ENCODE measurements around the gene TRIP10. TPM values are rescaled to one million over a fixed set of nuclear protein-coding genes. Genes with fewer than 3 reads are reported as not detected.
A peak's percentile ranks its signal among the peaks of the same experiment; 100 is the strongest.
"Not testable (repeated sequence)": the region's sequence is repeated elsewhere in the genome, so short reads cannot be mapped to it uniquely, and the experiment has no call there.

Gene TRIP10
- total RNA-seq, 2 experiments from 2014 or later: 11.1 to 11.2 TPM

DNA sequence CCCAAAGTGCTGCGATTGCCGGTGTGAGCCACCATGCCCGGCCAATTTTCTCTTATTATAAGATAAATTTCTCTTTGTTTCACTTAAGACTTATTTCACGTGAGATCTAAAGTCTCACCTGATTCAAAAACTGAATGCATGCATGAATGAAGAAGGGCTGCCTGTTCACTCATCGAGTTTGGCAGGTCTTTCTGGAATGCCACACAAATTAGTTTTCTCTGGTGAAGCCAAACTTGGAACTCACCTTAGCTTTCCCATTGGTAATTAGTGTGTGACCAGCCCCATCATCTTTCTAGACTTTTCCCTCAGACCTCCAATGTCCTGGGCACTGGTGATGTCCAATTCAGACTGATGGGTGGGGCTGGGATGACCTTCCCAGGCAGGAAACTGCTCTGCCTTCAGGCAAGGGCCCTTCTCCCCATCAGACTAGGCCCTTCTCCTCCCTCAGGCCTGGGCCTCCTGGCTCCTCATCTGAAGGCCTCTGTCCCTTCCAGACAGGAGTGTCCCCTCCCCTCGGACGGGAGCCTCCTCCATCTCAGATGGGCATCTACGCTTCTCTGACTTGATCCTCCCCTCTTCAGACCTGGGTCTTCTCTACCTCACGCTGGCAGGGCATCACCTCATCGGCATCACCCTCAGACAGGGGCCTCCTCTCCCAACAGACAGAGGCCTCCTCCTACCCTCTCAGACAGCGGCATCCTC, 33.4 kb upstream of the TRIP10 start:
- no peak for DNase-seq
- no peak overlapping the region for H3K27ac Mint-ChIP-seq
- H3K9me3 Mint-ChIP-seq: no peaks in the 10 kb centered on the region
- peaks cover 4% of the 10 kb centered on the region for H3K4me1 Mint-ChIP-seq
- no peaks in the 10 kb centered on the region for H3K36me3 Mint-ChIP-seq (ENCODE audit: low read depth)
- no peak overlapping the region for H3K4me3 Mint-ChIP-seq
- ChIA-PET POLR2A (no interaction called here), CTCF (interaction anchor here (0.9 to 1.5 kb wide), 2 partner anchors 18 to 26 kb away, joined by 3 to 4 read pairs; no protein-coding TSS in a partner anchor)
- peaks cover 32% of the 10 kb centered on the region for H3K27me3 Mint-ChIP-seq

GRCh38 chr19:6706633-6706958, 32.9 kb upstream of the TRIP10 start:
- DNase-seq: no peak
- POLR2A ChIA-PET: no interaction called here
- CTCF ChIA-PET: no interaction called here
- no peak overlapping the region for H3K27ac Mint-ChIP-seq
- peaks cover 4% of the 10 kb centered on the region for H3K4me1 Mint-ChIP-seq
- no peak overlapping the region for H3K4me3 Mint-ChIP-seq
- H3K9me3 Mint-ChIP-seq: no peaks in the 10 kb centered on the region
- peaks cover 37% of the 10 kb centered on the region for H3K27me3 Mint-ChIP-seq
- no peaks in the 10 kb centered on the region for H3K36me3 Mint-ChIP-seq (ENCODE audit: low read depth)

- POLR2A ChIA-PET: no interaction called here
- no peak overlapping the region for H3K27ac Mint-ChIP-seq
- H3K4me1 Mint-ChIP-seq: peaks cover 4% of the 10 kb centered on the region
- no peak for DNase-seq
- peaks cover 39% of the 10 kb centered on the region for H3K27me3 Mint-ChIP-seq
- H3K4me3 Mint-ChIP-seq: no peak overlapping the region
- H3K36me3 Mint-ChIP-seq (ENCODE audit: low read depth): no peaks in the 10 kb centered on the region
- CTCF ChIA-PET: no interaction called here
- H3K9me3 Mint-ChIP-seq: no peaks in the 10 kb centered on the region
These were observed 32.3 kb upstream of the TRIP10 start for GRCh38 chr19:6707011-6707657.

DNA sequence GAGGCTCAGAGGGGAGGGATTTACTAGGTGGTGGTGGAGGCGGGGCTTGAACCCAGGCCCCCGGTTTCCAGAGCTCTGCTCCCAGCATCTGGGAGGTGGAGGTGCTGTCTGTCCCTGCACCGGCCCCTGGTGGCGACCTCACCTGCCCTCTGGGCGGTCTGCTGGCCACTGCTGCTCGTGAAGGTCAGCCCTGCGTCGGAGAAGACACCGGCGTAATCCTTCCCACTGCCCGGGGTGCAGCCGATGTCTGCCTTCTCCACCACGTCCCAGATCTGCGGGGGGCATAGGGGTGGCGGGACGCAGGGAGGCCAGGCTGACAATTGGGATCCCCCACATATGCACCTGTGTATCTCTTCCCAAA, 31.8 kb upstream of the TRIP10 start:
- Mint-ChIP-seq H3K4me3 (no peak overlapping the region), H3K27ac (no peak overlapping the region), H3K4me1 (peaks cover 4% of the 10 kb centered on the region), H3K27me3 (peaks cover 39% of the 10 kb centered on the region), H3K36me3 (ENCODE audit: low read depth) (no peaks in the 10 kb centered on the region), H3K9me3 (no peaks in the 10 kb centered on the region)
- CTCF ChIA-PET: interaction anchor here (1.6 kb wide), 1 partner anchor 27 kb away, joined by 6 read pairs; no protein-coding TSS in a partner anchor
- no peak for DNase-seq
- POLR2A ChIA-PET: no interaction called here

GRCh38 chr19:6708346-6708745, 31.1 kb upstream of the TRIP10 start:
- H3K9me3 Mint-ChIP-seq: no peaks in the 10 kb centered on the region
- ChIA-PET POLR2A (no interaction called here), CTCF (interaction anchor here (1.6 kb wide), 1 partner anchor 28 kb away, joined by 6 read pairs; no protein-coding TSS in a partner anchor)
- peaks cover 39% of the 10 kb centered on the region for H3K27me3 Mint-ChIP-seq
- no peak for DNase-seq
- H3K36me3 Mint-ChIP-seq (ENCODE audit: low read depth): no peaks in the 10 kb centered on the region
- no peak overlapping the region for H3K27ac Mint-ChIP-seq
- peaks cover 4% of the 10 kb centered on the region for H3K4me1 Mint-ChIP-seq
- H3K4me3 Mint-ChIP-seq: no peak overlapping the region

- DNase-seq; H3K4me1 Mint-ChIP-seq; H3K4me3 Mint-ChIP-seq; H3K36me3 Mint-ChIP-seq (ENCODE audit: low read depth); POLR2A ChIA-PET; H3K9me3 Mint-ChIP-seq; H3K27ac Mint-ChIP-seq: not testable (repeated sequence)
- H3K27me3 Mint-ChIP-seq: peaks cover 39% of the 10 kb centered on the region
- CTCF ChIA-PET: interaction anchor here (0.7 to 1.6 kb wide), 2 partner anchors 19 to 28 kb away, joined by 3 to 6 read pairs; no protein-coding TSS in a partner anchor
These were observed 30.6 kb upstream of the TRIP10 start for GRCh38 chr19:6708913-6709312.

- Mint-ChIP-seq H3K4me1 (peaks cover 4% of the 10 kb centered on the region), H3K9me3 (no peaks in the 10 kb centered on the region), H3K36me3 (ENCODE audit: low read depth) (no peaks in the 10 kb centered on the region), H3K4me3 (no peak overlapping the region), H3K27me3 (peaks cover 39% of the 10 kb centered on the region), H3K27ac (peak overlapping the region; percentile 64)
- CTCF ChIA-PET: interaction anchor here (0.7 kb wide), 1 partner anchor 18 kb away, joined by 3 read pairs; no protein-coding TSS in a partner anchor
- POLR2A ChIA-PET: no interaction called here
- no peak for DNase-seq
These were observed 29.9 kb upstream of the TRIP10 start for GRCh38 chr19:6709549-6709948.

DNA sequence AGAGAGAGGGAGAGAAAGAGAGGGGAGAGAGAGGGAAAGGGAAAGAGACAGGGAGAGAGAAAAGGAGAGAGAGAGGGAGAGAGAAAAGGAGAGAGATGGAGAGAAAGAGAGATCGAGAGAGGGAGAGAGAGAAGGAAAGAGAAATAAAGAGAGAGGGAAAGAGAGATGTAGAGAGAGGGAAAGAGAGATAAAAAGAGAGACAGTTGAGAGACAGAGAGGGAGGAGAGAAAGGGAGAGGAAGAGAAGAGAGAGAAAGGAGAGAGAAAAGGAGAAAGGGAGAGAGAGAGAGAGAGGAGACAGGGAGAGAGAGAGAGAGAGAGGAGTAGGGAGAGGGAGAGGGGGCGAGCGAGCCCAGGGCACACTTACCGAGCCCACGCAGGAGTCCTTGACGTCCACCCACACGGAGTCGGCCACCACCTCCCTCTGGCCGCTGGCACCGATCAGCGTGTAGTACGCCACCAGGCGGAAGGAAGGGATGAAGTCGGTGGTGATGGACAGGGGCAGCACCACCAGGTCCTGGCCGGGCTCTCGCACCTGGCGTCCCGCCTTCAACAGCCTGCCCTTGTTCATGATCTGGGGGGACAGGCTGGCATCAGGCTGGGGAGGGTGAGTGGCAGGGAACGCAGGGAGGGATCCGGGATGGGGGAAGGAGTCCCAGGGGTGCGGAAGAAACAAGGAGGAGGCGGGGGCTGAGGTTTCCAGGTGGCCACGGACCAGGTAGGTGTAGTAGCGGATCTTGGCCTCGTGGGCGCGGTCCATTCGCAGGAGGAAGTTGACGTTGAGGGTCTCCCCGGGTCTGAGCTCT, 29.0 kb upstream of the TRIP10 start:
- H3K36me3 Mint-ChIP-seq (ENCODE audit: low read depth): no peaks in the 10 kb centered on the region
- peaks cover 4% of the 10 kb centered on the region for H3K4me1 Mint-ChIP-seq
- POLR2A ChIA-PET: no interaction called here
- CTCF ChIA-PET: interaction anchor here (0.7 kb wide), 1 partner anchor 194 kb away, joined by 3 read pairs; no protein-coding TSS in a partner anchor
- H3K27me3 Mint-ChIP-seq: peaks cover 39% of the 10 kb centered on the region
- DNase-seq: no peak
- H3K27ac Mint-ChIP-seq: no peak overlapping the region
- no peak overlapping the region for H3K4me3 Mint-ChIP-seq
- H3K9me3 Mint-ChIP-seq: no peaks in the 10 kb centered on the region

DNA sequence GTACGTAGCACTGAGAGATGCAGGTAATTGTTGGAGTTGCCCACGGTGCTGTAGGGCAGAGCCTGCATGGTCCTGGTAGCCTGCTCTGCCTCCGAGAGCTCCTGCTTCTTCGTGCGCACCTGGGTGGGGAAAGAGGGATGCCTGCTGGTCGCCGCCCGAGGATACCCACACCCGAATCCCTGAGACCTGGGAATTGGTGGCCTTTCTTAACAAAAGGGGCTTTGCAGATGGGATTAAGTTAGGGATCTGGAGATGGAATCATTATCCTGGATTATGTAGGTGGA, 28.5 kb upstream of the TRIP10 start:
- Mint-ChIP-seq H3K4me1 (peaks cover 4% of the 10 kb centered on the region), H3K27me3 (peaks cover 39% of the 10 kb centered on the region), H3K36me3 (ENCODE audit: low read depth) (no peaks in the 10 kb centered on the region), H3K4me3 (no peak overlapping the region), H3K27ac (no peak overlapping the region), H3K9me3 (no peaks in the 10 kb centered on the region)
- ChIA-PET POLR2A (no interaction called here), CTCF (interaction anchor here (0.7 kb wide), 1 partner anchor 195 kb away, joined by 3 read pairs; no protein-coding TSS in a partner anchor)
- DNase-seq: no peak

DNA sequence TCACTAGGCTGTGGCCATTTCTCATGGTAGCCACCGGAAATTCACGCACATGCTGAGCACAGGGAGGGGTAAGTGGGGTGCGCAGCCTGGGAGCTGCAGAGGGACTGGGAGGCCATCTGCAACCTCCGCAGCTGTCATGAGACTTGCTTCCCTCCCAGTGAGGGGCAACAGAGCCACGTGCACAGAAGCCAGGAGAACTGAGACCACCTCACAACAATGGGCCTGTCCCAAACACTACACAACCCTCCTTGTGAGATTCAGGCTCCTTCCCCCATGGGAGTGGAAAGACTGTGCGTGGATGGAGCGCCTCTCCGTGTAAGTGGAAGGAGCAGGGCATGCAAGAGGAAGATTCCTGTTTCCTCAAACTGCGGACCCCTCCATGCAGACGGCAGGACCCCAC, 27.9 kb upstream of the TRIP10 start:
- no peak for DNase-seq
- no peaks in the 10 kb centered on the region for H3K9me3 Mint-ChIP-seq
- CTCF ChIA-PET: no interaction called here
- H3K36me3 Mint-ChIP-seq (ENCODE audit: low read depth): no peaks in the 10 kb centered on the region
- H3K27ac Mint-ChIP-seq: no peak overlapping the region
- H3K4me3 Mint-ChIP-seq: no peak overlapping the region
- H3K4me1 Mint-ChIP-seq: peaks cover 4% of the 10 kb centered on the region
- POLR2A ChIA-PET: no interaction called here
- H3K27me3 Mint-ChIP-seq: peaks cover 42% of the 10 kb centered on the region

- DNase-seq: no peak
- H3K4me1 Mint-ChIP-seq: peaks cover 7% of the 10 kb centered on the region
- peaks cover 44% of the 10 kb centered on the region for H3K27me3 Mint-ChIP-seq
- no peak overlapping the region for H3K27ac Mint-ChIP-seq
- H3K9me3 Mint-ChIP-seq: peaks cover under 1% of the 10 kb centered on the region
- no peaks in the 10 kb centered on the region for H3K36me3 Mint-ChIP-seq (ENCODE audit: low read depth)
- H3K4me3 Mint-ChIP-seq: no peak overlapping the region
- ChIA-PET POLR2A (no interaction called here), CTCF (no interaction called here)
These were observed 27.2 kb upstream of the TRIP10 start for GRCh38 chr19:6712231-6712630.

GRCh38 chr19:6712692-6713670, 26.5 kb upstream of the TRIP10 start:
- DNase-seq: no peak
- ChIA-PET CTCF (no interaction called here), POLR2A (no interaction called here)
- H3K36me3 Mint-ChIP-seq (ENCODE audit: low read depth): no peaks in the 10 kb centered on the region
- H3K9me3 Mint-ChIP-seq: peaks cover 4% of the 10 kb centered on the region
- peaks cover 13% of the 10 kb centered on the region for H3K4me1 Mint-ChIP-seq
- no peak overlapping the region for H3K27ac Mint-ChIP-seq
- no peak overlapping the region for H3K4me3 Mint-ChIP-seq
- peaks cover 40% of the 10 kb centered on the region for H3K27me3 Mint-ChIP-seq
